Loucy (cell line): ENCODE measurements around the gene HOXA6.

Experiments
- EZH2phosphoT487 ChIP-seq: fragments of 200-600 bp; IDR thresholded peaks from 2 replicates; pipeline ENCODE4 v1.6.1; 2018; ENCODE audit warnings: antibody characterized with exemption, mild to moderate bottlenecking, moderate library complexity, borderline replicate concordance
- TF ChIP-seq, protein P1 (sequence below): fragments of 200-600 bp; sonication (generic); conservative IDR thresholded peaks from 2 replicates; pipeline ENCODE4 v1.5.1; 2014; ENCODE audit warnings: mild to moderate bottlenecking, antibody characterized with exemption, low read length

DNA sequence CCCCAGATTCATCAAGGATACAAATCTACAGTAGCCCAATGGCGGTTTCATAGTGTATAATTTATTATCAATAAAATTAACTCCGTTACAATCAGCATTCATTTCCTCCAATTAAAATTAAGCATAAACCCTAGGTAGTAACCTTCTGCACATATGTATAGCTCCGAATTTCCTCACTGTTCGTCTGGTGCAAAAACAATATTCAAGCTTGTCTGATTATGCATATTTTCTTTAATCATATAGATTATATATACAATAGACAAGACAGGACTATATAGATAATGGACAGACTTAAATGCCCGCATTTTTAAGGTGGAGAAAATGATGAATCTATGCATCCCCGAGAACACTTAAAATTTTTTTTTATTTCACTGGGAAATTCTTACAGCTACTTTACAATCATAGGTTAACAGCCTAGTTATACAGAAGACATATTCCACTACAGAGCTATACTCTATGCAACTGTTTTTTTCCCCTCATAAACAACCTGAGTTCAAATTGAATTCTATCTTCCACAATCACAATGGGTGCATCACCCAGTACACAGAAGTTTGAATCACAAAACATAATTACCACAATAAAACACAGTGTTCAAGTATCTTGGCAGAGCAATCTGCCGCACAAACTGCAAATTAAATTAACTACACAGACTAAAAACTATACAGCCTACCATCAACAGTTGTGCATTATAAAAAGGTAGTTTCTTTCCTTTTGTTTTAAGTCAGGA, 15.2 kb upstream of the HOXA6 start:
- TF ChIP-seq, protein P1, sequence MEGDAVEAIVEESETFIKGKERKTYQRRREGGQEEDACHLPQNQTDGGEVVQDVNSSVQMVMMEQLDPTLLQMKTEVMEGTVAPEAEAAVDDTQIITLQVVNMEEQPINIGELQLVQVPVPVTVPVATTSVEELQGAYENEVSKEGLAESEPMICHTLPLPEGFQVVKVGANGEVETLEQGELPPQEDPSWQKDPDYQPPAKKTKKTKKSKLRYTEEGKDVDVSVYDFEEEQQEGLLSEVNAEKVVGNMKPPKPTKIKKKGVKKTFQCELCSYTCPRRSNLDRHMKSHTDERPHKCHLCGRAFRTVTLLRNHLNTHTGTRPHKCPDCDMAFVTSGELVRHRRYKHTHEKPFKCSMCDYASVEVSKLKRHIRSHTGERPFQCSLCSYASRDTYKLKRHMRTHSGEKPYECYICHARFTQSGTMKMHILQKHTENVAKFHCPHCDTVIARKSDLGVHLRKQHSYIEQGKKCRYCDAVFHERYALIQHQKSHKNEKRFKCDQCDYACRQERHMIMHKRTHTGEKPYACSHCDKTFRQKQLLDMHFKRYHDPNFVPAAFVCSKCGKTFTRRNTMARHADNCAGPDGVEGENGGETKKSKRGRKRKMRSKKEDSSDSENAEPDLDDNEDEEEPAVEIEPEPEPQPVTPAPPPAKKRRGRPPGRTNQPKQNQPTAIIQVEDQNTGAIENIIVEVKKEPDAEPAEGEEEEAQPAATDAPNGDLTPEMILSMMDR, result no peak
- TF ChIP-seq EZH2phosphoT487, result no peak
